Activated CD8-positive, alpha-beta memory T cell treated with anti-CD3 and anti-CD28 coated beads for 48 hours (primary cell): Measurements from ENCODE around the gene IFI44.

Source experiments
- DNase-seq, 3 experiments: peaks; one replicate each; pipeline ENCODE4 v3.0.0-alpha.2; 2020; ENCODE audit warnings: low read depth in 2 of 3, low spot score in 2 of 3

Gene IFI44, protein sequence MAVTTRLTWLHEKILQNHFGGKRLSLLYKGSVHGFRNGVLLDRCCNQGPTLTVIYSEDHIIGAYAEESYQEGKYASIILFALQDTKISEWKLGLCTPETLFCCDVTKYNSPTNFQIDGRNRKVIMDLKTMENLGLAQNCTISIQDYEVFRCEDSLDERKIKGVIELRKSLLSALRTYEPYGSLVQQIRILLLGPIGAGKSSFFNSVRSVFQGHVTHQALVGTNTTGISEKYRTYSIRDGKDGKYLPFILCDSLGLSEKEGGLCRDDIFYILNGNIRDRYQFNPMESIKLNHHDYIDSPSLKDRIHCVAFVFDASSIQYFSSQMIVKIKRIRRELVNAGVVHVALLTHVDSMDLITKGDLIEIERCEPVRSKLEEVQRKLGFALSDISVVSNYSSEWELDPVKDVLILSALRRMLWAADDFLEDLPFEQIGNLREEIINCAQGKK

DNA sequence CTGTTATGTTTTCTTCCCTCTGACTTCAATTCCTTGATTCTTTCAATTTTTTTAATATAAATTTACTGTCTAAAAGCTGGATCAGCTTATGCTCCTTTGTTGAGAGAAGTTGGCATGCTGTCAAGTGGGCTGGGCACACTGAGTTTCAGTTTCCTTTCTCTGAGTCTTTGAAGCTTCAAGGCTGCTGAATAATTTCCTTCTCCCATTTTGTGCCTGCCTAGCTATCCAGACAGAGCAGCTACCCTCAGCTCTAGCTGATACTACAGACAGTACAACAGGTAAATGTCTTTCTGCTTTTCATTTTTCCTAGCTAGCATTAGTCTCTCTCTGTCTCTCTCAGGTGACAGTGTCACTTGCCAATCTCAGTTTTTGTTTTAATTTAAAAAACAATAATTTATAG is at the start of gene IFI44:
Gene IFI44, plus strand, starts transcription at position 204 of the 400 bp plus-strand sequence. CDS start 365 bp downstream, outside the sequence.
- DNase-seq, result peak in 1 of 3 experiments; percentile 17

DNA sequence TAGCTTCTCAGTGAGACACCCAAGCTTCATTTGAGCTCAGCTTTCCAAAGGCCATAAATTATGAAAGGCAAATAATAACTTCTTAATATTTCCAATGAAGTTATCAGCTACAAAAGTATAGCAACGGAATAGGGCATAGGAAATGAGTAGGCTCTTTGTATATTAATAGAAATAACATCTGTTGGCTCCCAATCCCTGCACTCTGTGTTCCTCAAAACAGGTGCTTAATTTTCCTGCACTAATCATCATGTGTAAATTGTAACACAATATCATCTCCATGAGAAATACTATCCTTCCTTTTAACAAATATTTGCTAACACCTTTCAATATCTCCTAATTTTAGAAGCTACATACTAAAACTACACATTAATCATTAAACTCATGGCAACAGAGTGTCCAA is 48.6 kb upstream of the IFI44 start:
- DNase-seq, result no peak

DNA sequence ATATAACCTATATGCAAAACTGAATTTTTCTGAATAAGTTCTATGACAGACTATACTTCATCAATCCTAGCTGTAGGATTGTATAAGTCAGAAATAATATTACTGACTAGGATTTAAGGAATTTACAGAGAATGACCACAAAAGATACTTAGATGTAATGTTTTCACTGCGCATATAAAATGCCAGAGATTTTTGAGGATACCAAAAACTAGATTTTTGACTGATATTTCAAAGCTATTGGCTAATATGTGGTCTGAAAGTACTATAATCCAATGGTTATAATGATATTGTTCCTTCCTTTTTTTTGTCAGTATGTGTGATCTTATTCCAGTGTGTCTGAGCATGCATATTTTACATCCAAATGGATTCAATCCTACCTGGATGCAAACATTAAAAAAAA is 46.4 kb upstream of the IFI44 start:
- no peak for DNase-seq

DNA sequence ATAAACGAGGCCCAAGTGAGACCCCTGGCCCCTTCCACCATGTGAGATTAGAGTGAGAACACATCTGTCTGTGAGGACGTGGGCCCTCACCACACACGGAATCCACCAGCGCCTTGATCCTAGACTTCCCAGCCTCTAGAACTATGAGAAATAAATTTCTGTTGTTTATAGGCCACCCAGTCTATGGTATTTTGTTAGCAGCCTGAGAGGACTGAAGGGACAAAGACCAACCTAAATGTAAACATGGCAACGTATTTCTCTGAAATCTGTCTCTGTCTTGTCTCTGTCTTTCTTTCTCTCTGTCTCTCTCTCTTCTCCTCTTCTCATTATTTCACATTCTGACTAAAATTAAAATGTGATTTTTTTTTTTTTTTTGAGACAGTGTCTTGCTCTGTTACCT is 45.0 kb upstream of the IFI44 start:
- DNase-seq, result no peak

DNA sequence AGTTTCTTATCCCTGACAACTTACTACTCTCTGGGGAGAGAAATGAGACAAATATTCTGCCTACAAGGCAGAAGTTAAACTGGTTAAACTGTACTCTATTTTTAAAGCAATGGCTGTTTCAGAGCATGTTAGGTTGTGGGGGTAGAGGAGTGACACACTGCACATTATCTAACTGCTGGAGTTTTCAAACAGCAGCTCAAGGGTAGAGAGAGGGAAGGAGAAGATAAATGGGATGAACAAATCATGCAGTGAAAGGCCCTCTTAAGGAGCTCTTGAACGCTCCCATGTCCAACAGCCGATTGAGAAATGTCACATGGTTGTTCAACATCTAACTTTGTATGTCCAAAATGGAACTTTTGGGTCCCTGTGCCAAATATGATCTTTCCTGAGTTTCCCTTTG is 43.4 kb upstream of the IFI44 start:
- DNase-seq, result no peak

DNA sequence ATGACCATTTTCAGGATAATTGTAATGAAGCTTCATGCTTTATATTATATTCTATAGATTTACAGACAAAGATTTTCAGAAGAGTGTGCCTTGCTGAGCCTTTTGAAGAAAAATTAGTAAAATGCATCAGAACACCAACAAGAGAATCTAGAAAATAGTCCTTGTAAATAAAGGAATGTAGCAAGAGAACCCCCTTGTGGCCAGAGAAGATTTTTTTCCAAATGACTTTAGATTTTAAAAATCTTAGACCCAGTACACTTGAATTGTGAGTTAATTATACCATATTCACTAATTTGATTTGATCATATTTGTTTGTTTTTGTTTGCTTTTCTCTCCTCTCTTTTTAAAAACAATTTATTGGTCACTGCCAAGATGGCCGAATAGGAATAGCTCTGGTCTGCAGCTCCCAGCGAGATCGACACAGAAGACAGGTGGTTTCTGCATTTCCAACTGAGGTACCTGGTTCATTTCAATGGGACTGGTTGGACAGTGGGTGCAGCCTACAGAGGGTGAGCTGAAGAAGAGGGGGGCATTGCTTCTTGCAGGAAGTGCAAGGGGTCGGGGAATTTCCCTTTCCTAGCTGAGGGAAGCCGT is 42.2 kb upstream of the IFI44 start:
- no peak for DNase-seq

DNA sequence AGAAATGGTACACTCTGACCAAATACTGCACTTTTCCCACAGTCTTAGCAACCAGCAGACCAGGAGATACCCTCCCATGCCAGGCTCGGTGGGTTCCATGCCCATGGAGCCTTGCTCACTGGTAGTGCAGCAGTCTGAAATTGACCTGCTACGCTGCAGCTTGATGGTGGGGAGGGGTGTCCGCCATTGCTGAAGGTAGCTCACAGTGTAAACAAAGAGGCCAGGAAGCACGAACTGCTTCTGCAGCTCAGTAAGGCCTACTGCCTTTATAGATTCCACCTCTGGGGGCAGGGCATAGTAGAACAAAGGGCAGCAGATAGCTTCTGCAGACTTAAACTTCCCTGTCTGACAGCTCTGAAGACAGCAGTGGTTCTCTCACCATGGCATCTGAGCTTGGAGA is 41.7 kb upstream of the IFI44 start:
- no peak for DNase-seq

DNA sequence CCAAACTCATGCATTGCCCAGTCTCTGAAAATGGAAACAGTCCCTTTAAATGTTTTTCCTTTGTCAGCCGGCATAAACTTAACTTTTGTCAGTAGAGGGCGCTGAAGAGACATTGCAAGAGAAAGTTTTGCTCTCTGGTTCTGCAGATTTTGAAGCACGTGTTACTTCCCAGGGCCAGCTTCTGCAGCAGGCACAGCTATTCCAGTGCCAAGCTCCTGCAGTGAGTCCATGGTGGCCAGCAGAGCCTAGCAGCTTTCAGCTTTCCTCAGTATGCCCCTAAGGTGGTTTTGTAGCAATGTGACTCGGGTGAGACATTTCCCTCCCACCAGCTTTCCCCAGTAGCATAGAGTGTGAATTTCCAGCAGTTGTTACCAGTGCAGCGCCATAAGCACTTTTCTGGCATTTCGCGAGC is 32.0 kb upstream of the IFI44 start:
- DNase-seq, result peak in 1 of 3 experiments; percentile 15

DNA sequence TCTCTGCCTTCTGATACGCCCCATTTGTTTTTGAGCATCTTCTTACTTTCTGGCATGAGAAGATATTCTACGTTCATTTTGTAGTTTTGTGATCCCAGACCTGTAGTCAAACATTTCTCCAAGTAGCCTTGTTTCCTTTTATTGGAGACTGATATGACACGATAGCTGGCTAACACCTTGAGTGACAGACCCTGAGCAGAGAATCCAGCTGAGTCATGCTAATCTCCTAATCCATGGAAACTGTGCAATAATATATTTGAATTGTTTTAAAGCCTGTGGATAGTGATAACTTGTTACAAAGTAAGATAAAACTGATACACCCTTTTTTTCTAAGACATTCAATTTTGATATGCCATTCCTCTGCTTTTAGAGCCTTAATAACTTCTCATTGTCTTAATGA is 30.6 kb upstream of the IFI44 start:
- DNase-seq, result no peak

DNA sequence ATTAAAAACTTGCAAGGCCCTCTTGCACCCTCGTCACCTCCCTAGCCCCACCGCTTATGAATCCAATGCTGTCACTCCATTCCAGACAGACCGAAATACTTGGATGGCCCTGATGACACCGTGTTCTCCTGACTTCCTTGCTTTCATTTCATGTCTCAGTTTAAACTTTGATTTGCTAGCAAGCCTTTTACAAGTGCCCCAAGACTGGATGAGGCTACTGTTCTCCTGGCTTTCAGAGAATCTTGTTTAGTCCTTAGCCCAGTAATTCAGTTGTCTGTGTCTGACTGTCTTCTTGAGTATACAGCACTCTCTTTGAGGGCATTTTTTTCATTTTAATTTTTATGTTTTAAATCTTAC is 30.2 kb upstream of the IFI44 start:
- no peak for DNase-seq

DNA sequence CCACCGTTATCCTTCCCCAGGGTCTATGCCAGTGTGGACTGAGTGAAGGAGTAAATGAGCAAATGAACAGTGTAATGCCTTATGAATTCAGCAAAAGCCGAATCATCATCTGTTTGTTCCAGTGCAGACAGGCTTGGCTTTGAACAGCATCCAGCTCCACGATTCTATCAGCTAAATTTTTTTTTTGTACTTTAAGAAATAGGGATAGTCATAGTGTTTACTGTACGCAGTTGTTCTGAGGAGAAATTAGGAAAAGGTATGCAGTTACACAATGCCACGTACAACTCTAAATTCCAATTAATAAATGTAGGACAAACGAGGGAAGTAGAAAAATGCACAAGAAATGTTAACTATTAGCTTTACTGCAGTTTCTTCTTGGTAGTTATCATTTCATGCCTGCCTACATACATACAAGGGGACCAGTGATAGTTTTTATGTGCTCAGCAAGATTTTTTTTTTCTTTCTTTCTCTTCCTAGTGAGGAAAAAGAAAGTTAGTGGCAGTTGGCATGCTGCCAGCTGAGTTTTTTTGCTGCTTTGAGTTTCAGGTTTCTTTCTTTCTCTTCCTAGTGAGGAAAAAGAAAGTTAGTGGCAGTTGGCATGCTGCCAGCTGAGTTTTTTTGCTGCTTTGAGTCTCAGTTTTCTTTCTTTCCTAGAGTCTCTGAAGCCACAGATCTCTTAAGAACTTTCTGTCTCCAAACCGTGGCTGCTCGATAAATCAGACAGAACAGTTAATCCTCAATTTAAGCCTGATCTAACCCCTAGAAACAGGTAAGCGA is 29.6 kb upstream of the IFI44 start, which contains the start of gene IFI44L:
Gene IFI44L, plus strand, starts transcription at position 646 of the 777 bp plus-strand sequence. CDS start 7,468 bp downstream, outside the sequence.
- DNase-seq, result peak in 1 of 3 experiments; percentile 2

DNA sequence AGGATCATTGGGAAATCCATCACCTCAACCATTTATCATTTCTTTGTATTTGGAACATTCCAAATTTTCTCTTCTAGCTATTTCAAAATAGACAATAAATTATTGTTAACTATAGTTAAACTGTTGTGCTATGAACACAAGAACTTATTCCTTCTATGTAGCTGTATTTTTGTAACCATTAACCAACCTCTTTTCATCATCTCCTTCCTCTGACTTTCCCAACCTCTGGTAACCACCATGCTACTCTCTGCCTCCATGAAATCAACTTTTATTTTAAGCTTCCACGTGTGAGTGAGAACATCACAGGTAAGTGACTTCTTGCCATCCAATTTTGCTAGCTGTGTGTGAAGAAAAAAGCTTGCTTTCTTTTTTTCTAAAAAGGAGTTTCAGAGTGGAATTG is 29.0 kb upstream of the IFI44 start:
- DNase-seq, result no peak

DNA sequence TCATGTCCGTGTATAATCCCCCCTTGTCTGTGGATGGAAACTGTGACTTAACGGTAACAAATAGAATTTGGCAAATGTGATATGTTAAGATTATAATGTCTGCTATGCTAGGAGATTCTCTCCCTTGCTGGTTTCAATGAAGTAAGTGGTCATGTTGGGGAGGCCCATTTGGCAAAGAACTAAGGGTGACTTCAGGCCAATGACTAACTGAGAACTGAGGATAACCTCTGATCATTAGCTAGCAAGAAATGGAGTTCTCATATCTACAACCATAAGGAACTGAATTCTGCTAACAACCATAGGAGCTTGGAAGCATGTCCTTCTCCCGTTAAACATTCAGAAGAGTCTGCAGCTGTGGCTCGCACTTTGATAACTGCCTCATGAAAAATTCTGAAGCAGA is 27.1 kb upstream of the IFI44 start:
- DNase-seq, result no peak

DNA sequence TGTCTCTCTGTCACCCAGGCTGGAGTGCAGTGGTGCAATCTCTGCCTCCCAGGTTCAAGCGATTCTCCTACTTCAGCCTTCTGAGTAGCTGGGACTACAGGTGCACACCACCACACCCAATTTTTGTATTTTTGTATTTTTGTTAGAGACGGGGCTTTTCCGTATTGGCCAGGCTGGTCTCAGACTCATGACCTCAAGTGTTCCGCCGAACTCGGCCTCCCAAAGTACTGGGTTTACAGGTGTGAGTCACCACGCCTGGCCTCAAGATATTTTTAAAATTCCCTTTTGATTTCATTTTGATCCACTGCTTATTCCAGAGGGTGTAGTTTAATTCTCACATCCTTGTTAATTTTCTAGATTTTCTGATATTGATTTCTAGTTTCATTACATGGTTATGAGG is 25.6 kb upstream of the IFI44 start:
- no peak for DNase-seq

DNA sequence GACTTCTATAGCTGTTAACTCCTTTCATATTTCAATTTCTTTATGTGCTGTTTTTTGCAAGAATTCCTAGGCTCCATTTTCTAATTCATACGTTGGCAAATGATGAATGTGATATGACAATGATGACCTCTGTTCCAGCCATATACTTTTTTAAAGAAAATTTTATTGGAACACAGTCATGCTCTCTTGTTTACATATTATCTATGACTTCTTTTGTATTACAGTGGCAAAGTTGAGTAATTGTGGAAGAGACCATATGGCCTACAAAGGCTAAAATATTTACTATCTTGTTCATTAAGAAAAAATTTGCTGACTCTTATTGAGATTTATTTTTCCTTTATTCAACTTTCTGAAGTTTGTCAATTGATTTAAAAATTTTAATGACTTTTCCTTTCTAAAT is 22.3 kb upstream of the IFI44 start:
- no peak for DNase-seq

DNA sequence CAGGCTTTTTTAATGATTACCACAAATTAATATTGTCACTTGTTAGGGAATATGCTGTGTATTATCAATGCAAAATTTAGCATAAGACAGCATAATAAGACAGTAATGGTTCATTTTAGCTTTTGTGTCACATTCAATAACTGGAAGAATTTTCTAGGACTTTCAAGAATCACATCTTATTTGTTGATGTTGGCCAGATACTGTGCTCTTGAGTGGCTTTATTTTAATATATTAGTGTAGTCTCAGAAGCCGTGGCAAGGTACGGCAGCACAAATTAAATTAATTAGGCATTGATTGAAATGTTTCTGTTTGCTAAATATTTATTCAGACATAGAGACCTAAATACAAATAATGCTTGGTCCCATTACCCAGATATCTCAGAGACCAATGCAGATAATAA is 19.0 kb upstream of the IFI44 start:
- DNase-seq, result no peak

DNA sequence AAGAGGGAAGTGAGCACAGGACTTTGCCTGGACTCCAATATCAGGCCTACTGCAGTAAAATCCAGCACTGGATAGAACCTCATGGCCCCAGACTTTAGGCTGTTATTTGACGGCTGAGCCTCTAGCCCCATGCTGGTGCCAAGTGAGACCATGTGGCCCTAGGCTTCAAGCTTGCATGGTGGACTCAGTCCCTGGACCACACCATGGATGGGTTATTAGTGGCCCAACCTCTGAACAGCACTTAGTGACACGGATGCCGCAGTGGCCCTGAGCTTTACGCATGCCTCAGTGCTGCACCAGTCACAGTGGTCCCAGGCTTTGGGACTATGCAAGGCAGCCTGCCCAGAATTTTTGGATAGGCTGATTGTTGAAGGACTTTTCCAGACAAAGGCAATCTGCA is 16.4 kb upstream of the IFI44 start:
- no peak for DNase-seq

DNA sequence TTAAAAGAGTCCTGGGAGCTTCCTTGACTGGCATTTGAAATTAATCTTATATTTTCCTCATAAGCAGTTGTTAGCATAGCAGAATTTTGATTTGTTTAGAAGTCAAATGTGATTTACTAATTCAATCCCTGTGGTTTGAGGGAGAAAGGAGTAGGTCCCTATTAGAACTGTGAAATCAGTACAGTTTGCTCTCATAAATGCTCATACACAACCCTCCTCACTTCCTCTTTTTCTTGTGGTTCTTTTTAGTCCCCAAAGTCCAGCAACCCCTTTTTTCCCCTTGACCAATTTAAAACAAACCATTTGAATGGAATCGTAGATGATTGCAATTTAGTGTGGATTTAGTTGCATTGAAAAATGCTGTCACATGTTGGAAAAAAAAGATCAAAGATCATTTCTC is 9.2 kb upstream of the IFI44 start:
- DNase-seq, result no peak

DNA sequence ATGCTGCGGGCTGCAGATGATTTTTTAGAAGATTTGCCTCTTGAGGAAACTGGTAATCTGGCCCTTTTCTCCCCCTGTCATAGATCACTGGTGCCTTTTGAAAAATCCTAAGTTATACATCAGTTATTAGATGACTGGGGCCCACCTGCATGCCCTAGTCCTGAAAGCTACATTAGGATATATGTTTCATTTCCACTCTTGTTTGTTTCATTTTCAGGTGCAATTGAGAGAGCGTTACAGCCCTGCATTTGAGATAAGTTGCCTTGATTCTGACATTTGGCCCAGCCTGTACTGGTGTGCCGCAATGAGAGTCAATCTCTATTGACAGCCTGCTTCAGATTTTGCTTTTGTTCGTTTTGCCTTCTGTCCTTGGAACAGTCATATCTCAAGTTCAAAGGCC is 8.1 kb upstream of the IFI44 start:
- DNase-seq, result no peak

DNA sequence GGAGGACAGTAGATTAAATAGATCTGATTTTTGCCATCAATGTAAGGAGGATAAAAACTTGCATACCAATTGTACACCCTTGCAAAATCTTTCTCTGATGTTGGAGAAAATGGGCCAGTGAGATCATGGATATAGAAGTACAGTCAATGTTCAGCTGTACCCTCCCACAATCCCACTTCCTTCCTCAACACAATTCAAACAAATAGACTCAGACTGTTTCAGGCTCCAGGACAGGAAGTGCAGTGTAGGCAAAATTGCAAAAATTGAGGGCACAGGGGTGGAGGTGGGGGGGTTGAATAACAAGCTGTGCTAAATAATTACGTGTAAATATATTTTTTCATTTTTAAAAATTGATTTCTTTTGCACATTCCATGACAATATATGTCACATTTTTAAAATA is 3.9 kb upstream of the IFI44 start:
- no peak for DNase-seq

DNA sequence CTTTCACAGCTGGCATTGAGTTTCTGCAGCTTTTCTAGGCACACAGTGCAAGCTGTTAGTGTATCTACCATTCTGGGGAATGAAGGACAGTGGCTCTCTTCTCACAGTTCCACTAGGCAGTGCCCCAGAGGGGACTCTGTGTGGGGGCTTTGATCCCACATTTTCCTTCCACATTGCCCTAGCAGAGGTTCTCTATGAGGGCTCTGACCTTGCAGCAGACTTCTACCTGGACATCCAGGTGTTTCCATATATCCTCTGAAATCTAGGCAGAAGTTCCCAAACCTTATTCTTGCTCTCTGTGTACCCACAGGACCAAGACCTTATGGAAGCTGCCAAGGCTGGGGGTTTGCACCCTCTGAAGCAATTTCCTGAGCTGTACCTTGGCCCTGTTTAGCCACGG is 2.4 kb upstream of the IFI44 start:
- DNase-seq, result no peak

DNA sequence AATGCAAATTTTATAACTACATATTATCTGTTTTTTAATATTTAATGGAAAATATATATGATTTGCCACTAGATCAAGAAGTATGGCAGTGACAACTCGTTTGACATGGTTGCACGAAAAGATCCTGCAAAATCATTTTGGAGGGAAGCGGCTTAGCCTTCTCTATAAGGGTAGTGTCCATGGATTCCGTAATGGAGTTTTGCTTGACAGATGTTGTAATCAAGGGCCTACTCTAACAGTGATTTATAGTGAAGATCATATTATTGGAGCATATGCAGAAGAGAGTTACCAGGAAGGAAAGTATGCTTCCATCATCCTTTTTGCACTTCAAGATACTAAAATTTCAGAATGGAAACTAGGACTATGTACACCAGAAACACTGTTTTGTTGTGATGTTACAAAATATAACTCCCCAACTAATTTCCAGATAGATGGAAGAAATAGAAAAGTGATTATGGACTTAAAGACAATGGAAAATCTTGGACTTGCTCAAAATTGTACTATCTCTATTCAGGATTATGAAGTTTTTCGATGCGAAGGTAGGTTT is 556 bp downstream of the IFI44 start:
- DNase-seq, result no peak
